ENCODE data around the gene TNNI3. TPM values are rescaled to one million over a fixed set of nuclear protein-coding genes. Genes with fewer than 3 reads are reported as not detected.
"Not testable (repeated sequence)": the region's sequence is repeated elsewhere in the genome, so short reads cannot be mapped to it uniquely, and the experiment has no call there.

The TNNI3 gene
- total RNA-seq, 4 donors from 2014 or later, result not detected

DNA sequence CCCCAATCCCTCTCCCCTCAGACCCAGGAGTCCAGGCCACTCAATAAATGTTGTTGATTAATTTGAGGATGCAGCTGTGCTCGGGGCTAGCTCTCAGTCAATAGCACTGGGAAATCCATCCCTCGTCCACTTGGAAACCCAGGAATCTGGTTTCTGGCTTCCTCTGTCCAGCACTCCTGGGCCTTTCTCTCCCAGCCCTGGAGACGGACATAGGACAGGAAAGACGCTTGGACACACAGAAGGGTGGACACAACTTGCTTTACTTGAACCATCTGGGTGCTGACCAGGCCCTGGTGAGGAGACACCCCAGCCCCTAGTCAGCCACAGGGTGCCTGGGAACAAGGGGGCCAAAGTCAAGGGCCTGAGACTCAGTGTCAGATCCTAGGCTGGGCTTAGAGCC, 891 bp upstream of the TNNI3 start:
- no peaks in the 10 kb centered on the region for H3K36me3 ChIP-seq
- no peak overlapping the region for H3K4me3 ChIP-seq
- H3K4me1 ChIP-seq, result peaks cover 0 to 33% (median 0%) of the 10 kb centered on the region in 4 donors
- H3K9me3 ChIP-seq, result no peaks in the 10 kb centered on the region
- peaks cover 0 to 100% of the 10 kb centered on the region in 2 donors for H3K27me3 ChIP-seq
- no peak overlapping the region for H3K27ac ChIP-seq
- WGBS, 2 donors, result 53 to 56% methylated on average over 4 of the region's 4 CpGs
- DNase-seq (ENCODE audit: low spot score in 2 of 2), result no peak
- TF ChIP-seq EP300 (IDR thresholded peaks at IDR 0.05) (no peak), POLR2A (IDR thresholded peaks at IDR 0.05) (no peak)
- TF ChIP-seq, protein P1, sequence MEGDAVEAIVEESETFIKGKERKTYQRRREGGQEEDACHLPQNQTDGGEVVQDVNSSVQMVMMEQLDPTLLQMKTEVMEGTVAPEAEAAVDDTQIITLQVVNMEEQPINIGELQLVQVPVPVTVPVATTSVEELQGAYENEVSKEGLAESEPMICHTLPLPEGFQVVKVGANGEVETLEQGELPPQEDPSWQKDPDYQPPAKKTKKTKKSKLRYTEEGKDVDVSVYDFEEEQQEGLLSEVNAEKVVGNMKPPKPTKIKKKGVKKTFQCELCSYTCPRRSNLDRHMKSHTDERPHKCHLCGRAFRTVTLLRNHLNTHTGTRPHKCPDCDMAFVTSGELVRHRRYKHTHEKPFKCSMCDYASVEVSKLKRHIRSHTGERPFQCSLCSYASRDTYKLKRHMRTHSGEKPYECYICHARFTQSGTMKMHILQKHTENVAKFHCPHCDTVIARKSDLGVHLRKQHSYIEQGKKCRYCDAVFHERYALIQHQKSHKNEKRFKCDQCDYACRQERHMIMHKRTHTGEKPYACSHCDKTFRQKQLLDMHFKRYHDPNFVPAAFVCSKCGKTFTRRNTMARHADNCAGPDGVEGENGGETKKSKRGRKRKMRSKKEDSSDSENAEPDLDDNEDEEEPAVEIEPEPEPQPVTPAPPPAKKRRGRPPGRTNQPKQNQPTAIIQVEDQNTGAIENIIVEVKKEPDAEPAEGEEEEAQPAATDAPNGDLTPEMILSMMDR (IDR thresholded peaks at IDR 0.05), result no peak

DNA sequence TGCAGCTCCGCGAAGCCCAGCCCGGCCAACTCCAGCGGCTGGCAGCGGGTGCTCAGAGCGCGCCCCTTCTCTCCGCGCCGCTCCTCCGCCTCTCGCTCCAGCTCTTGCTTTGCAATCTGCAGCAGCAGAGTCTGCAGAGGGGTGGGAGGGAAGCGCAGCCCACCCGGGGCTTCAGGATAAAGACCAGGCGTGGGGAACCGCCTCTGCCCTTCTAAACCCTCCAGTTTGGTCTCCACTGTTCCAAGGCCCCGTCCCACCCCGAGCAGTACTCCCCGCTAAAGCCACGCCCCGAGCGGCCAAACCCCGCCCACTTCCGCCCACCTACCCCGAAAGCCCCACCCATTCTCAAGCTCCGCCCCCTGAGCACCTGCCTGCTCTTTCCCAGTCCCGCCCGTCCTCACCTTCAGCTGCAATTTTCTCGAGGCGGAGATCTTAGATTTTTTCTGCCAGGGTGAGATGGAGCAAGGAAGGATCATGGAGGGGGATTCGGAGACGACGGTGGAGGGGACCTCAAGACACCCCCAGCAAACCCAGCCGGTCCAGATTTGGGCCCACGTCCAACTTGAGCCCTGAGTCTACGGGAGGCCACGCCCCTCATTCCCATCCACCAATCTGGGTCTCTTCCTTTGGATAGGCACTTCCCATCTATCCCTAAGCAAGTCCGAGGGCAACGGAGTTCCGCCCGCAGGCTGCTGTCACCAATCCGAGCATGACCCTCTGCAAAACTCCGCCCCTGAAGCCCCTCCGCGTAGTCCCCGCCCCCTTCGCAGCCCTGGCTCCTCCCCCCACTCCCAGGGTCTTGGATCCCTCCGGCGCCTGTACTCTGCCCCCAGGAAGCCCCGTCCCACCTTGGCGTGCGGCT, 1.1 kb downstream of the TNNI3 start:
- Histone ChIP-seq H3K36me3 (no peaks in the 10 kb centered on the region), H3K4me3 (no peak overlapping the region), H3K9me3 (peaks cover 0 to 9% (median 0%) of the 10 kb centered on the region in 4 donors), H3K27me3 (peaks cover 0 to 88% of the 10 kb centered on the region in 2 donors), H3K27ac (no peak overlapping the region), H3K4me1 (peaks cover 0 to 33% (median 0%) of the 10 kb centered on the region in 4 donors)
- TF ChIP-seq EP300 (IDR thresholded peaks at IDR 0.05) (no peak), POLR2A (IDR thresholded peaks at IDR 0.05) (no peak)
- TF ChIP-seq, protein P1 (IDR thresholded peaks at IDR 0.05), result no peak
- WGBS, 2 donors, result 3 to 7% methylated on average over 40 to 46 of the region's 52 CpGs
- DNase-seq (ENCODE audit: low spot score in 2 of 2), result no peak

DNA sequence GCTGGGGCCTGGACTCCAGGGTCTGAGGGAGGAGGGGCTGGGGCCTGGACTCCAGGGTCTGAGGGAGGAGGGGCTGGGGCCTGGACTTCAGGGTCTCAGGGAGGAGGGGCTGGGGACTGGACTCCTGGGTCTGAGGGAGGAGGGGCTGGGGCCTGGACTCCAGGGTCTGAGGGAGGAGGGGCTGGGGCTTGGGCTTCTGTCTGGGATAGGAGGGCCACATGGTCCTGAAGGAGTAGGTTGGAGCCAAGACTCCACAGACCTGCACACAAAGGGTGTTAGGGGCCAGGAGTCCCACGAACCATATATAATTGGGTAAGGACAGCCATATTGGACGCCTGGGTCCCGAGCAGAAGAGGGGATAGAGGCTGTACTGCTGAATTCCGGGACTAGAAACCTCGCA, 1.7 kb downstream of the TNNI3 start:
- not testable (repeated sequence) for H3K9me3 ChIP-seq; H3K4me3 ChIP-seq; DNase-seq (ENCODE audit: low spot score in 2 of 2); H3K27ac ChIP-seq; H3K36me3 ChIP-seq
- 0 to 10% methylated on average over 4 to 5 of the region's 5 CpGs for WGBS, 2 donors
- H3K27me3 ChIP-seq, result peaks cover 0 to 84% of the 10 kb centered on the region in 2 donors
- H3K4me1 ChIP-seq, result peaks cover 0 to 29% (median 0%) of the 10 kb centered on the region in 4 donors

DNA sequence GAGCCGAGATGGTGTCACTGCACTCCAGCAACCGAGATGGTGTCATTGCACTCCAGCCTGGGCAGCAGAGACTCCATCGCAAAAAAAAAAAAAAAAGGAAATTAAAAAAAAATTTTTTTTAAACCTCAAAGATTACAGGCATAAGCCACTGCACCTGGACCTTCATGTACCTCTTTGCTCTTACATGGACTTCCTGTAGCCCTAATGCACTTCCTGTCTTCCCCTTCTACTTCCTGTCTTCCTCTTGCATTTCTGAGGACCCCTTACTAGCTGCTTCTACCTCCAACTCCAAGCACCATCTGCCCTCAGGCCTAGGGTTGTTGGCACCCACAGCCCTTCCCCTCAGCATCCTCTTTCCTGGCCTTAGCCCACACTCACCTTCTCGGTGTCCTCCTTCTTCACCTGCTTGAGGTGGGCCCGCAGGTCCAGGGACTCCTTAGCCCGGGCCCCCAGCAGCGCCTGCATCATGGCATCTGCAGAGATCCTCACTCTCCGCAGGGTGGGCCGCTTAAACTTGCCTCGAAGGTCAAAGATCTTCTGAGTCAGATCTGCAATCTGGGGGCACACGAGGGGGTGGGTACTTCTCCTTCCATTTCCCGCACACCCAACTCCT, 3.8 kb downstream of the TNNI3 start:
- Histone ChIP-seq H3K4me1 (peaks cover 0 to 15% (median 0%) of the 10 kb centered on the region in 4 donors), H3K9me3 (peaks cover 0 to 9% (median 0%) of the 10 kb centered on the region in 4 donors), H3K27ac (no peak overlapping the region), H3K27me3 (peaks cover 0 to 84% of the 10 kb centered on the region in 2 donors), H3K4me3 (no peak overlapping the region), H3K36me3 (no peaks in the 10 kb centered on the region)
- 85 to 87% methylated on average over 12 of the region's 12 CpGs for WGBS, 2 donors
- no peak for DNase-seq (ENCODE audit: low spot score in 2 of 2)
- TF ChIP-seq, protein P1 (IDR thresholded peaks at IDR 0.05), result no peak
- no peak for TF ChIP-seq EP300 (IDR thresholded peaks at IDR 0.05)
- TF ChIP-seq POLR2A (IDR thresholded peaks at IDR 0.05), result no peak

DNA sequence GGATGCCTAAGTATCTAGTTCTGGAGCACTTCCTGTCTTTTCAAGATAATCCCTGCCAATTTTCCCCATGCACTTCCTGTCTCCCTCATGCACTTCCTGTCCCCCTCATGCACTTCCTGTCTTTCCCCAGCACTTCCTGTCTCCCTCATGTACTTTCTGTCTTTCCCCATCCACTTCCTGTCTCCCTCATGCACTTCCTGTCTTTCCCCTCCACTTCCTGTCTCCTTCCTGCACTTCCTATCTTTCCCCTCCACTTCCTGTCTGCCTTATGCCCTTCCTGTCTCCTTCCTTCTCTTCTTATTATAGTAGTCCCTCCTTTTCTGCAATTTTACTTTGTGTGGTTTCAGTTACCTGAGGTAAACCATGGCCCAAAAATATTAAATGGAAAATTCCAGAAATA, 5.5 kb downstream of the TNNI3 start:
- Histone ChIP-seq H3K4me3 (no peak overlapping the region), H3K4me1 (peaks cover 0 to 13% (median 0%) of the 10 kb centered on the region in 4 donors), H3K27me3 (peaks cover 0 to 84% of the 10 kb centered on the region in 2 donors), H3K27ac (no peak overlapping the region), H3K36me3 (no peaks in the 10 kb centered on the region), H3K9me3 (peaks cover 0 to 9% (median 0%) of the 10 kb centered on the region in 4 donors)
- no peak for DNase-seq (ENCODE audit: low spot score in 2 of 2)
- TF ChIP-seq, protein P1 (IDR thresholded peaks at IDR 0.05), result no peak
- TF ChIP-seq EP300 (IDR thresholded peaks at IDR 0.05) (no peak), POLR2A (IDR thresholded peaks at IDR 0.05) (no peak)
